Hypothalamus (tissue), 51 donors: ENCODE results near the gene FCSK.
"Not testable (repeated sequence)": the region's sequence is repeated elsewhere in the genome, so short reads cannot be mapped to it uniquely, and the experiment has no call there.

ENCODE experiments used
- DNase-seq, 51 donors: peaks; one replicate each; lab custom pipeline; 2025; lab: John Stamatoyannopoulos, UW

The FCSK gene

DNA sequence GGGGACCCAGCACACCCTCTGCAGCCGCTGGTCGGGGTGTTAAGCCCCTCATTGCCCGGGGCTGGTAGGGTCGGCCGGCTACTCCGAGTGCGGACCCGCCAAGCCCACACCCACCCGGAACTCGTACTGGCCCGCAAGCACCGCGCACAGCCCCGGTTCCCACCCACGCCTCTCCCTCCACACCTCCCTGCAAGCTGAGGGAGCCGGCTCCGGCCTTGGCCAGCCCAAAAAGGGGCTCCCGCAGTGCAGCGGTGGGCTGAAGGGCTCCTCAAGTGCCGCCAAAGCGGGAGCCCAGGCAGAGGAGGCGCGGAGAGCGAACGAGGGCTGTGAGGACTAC lies 3.4 kb upstream of the FCSK start:
- not testable (repeated sequence) for DNase-seq

GRCh38 chr16:70453117-70453891 lies 1.1 kb upstream of the FCSK start:
- DNase-seq: no peak

DNA sequence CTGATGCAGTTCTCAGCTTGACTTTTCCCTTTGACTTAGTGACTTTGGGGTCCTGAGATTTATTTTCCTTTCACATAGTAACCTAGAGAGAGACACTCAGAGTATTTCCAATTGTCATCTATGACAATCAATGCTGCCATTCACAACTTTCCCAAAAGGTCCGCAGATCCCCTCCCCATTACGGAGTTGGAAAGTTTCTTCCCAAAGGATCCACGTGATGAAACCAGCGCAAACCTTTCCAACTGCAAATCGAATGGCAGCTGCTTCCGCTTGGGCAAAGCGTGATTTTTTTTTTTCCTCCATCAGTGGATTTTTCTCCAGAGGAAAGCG lies 538 bp upstream of the FCSK start:
- DNase-seq: peak in 6 of 51 donors; percentile 36 to 74 (median 49)

- no peak for DNase-seq
These were observed 1.5 kb downstream of the FCSK start for GRCh38 chr16:70455910-70456309.

GRCh38 chr16:70457446-70458166 lies 3.2 kb downstream of the FCSK start:
- DNase-seq: no peak

GRCh38 chr16:70460737-70461261 lies 6.4 kb downstream of the FCSK start:
- DNase-seq: no peak

GRCh38 chr16:70463235-70463634 lies 8.8 kb downstream of the FCSK start:
- no peak for DNase-seq

GRCh38 chr16:70465999-70466804 lies 11.8 kb downstream of the FCSK start:
- DNase-seq: no peak

- DNase-seq: no peak
These were observed 12.3 kb downstream of the FCSK start for GRCh38 chr16:70466805-70467076.

- no peak for DNase-seq
These were observed 12.7 kb downstream of the FCSK start for GRCh38 chr16:70467113-70467512.

GRCh38 chr16:70467608-70468007 lies 13.2 kb downstream of the FCSK start:
- no peak for DNase-seq

GRCh38 chr16:70468776-70469525 lies 14.6 kb downstream of the FCSK start:
- DNase-seq: no peak

- DNase-seq: no peak
These were observed 15.9 kb downstream of the FCSK start for GRCh38 chr16:70470141-70470926.

DNA sequence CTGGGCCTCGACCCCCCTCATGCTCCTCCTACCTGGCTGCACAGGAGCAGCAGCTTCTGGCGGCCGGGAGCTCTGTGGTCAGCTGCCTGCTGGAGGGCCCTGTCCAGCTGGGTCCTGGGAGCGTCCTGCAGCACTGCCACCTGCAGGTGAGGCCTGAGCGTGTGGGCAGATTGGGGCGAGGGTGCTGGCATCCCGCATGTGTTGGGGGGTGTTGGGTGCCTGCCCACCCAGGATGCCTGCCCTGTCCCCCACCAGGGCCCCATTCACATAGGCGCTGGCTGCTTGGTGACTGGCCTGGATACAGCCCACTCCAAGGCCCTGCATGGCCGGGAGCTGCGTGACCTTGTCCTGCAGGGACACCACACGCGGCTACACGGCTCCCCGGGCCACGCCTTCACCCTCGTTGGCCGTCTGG lies 16.5 kb downstream of the FCSK start:
- DNase-seq: peak in 18 of 51 donors; percentile 3 to 40 (median 18)

GRCh38 chr16:70472786-70473433 lies 18.5 kb downstream of the FCSK start:
- DNase-seq: no peak

DNA sequence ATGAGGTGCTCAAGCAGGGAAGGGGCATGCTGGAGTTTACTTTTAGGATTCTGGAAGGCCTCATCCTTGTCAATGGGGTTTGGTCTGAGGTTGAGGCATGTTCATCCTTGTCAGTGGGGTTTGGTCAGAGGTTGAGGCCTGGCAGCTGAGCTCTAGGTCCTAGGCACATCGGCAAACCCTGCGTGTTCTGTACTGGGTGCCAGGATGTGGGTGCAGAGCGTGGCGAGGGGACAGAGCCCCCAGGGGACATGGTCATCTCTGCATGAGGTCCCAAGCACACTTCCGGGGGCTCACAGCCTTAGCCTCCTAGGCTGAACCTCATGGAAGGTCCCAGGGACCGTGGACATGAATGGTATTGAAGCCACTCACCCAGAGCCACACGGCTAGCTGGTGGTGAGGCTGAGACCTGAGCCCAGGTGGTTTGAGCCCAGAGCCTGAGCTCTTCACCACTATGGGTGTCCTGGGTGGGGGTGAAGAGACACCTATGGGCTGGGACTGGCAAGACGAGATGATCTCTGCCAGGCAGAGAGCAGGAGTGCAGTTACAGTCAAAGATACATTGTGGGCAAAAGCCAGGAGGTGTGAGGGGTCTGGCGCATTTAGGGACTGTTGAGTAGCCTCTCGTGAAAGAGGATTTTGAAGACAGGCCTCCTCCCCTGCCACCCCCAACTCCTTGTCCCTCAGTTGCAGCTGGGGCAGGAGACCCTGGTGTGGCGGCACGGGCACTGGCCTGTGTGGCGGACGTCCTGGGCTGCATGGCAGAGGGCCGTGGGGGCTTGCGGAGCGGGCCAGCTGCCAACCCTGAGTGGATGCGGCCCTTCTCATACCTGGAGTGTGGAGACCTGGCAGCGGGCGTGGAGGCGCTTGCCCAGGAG lies 19.3 kb downstream of the FCSK start:
- no peak for DNase-seq

DNA sequence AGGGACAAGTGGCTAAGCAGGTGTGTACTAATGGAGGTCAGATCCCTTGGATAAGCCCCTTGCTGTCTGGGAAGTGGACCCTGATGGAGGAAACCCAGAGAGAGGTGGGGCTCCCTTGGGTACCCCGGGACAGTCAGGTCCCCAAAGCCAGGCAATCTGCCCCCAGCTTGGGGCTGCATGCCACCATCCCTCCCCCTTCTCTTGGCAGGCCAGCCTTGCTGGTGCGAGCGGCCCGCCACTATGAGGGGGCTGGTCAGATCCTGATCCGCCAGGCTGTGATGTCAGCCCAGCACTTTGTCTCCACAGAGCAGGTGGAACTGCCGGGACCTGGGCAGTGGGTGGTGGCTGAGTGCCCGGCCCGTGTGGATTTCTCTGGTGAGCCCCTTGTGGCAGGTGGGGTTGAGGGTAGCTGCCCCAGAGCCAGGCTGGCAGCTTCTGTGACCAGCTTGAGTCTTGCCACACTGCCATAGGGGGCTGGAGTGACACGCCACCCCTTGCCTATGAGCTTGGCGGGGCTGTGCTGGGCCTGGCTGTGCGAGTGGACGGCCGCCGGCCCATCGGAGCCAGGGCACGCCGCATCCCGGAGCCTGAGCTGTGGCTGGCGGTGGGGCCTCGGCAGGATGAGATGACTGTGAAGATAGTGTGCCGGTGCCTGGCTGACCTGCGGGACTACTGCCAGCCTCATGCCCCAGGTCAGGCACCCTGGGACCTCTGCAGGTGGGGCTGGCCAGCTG lies 20.1 kb downstream of the FCSK start:
- DNase-seq: no peak
